ENCODE measurements around the gene CCDC152.
"Not testable (repeated sequence)": the region's sequence is repeated elsewhere in the genome, so short reads cannot be mapped to it uniquely, and the experiment has no call there.

CCDC152 gene

DNA sequence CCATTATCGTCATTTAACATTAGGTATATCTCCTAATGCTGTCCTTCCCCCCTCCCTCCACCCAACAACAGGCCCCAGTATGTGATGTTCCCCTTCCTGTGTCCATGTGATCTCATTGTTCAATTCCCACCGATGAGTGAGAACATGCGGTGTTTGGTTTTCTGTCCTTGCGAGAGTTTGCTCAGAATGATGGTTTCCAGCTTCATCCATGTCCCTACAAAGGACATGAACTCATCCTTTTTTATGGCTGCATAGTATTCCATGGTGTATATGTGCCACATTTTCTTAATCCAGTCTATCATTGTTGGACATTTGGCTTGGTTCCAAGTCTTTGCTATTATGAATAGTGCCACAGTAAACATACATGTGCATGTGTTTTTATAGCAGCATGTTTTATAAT is 87.8 kb downstream of the CCDC152 start:
- DNase-seq (ENCODE audit: low read depth in 1 of 2, low spot score in 1 of 2) = not testable (repeated sequence)

GRCh38 chr5:42848545-42848944 is 91.9 kb downstream of the CCDC152 start:
- DNase-seq (ENCODE audit: low read depth in 1 of 2, low spot score in 1 of 2) = no peak

GRCh38 chr5:42851481-42851880 is 94.9 kb downstream of the CCDC152 start:
- no peak for DNase-seq (ENCODE audit: low read depth in 1 of 2, low spot score in 1 of 2)

Measured in stimulated activated CD4-positive, alpha-beta T cell treated with anti-CD3 and anti-CD28 coated beads, Interleukin-15, amount 100 ng/mL, for 1 hour (primary cell).